PC-3 (cell line): Measurements from ENCODE around the gene NCAPG. TPM values are rescaled to one million over a fixed set of nuclear protein-coding genes. Genes with fewer than 3 reads are reported as not detected.

ENCODE experiments used
- ATAC-seq: fragments of 200-7000 bp; cut with Tn5 transposase; 2 replicates; pipeline ENCODE4 v1.9.1; 2020; ENCODE audit warnings: mild to moderate bottlenecking, moderate library complexity
- BruUV-seq: library from RNA; stranded (reverse); fragments of 400-500 nt; replicated peaks from 2 replicates; lab custom pipeline; 2021; lab: Mats Ljungman, UMichigan
- CTCF ChIA-PET: fragments of 300-600 bp; sonication (Branson Sonifier 250); formaldehyde crosslinking; loops from one replicate; lab custom pipeline; 2022; ENCODE audit warnings: antibody characterized with exemption; lab: Charles Lee
- POLR2A ChIA-PET: fragments of 300-600 bp; sonication (Branson Sonifier 250); formaldehyde crosslinking; loops from one replicate; lab custom pipeline; 2022; ENCODE audit warnings: antibody characterized with exemption; ENCODE audit not compliant: unreplicated experiment; lab: Charles Lee
- DNase-seq: peaks from one replicate; pipeline ENCODE4 v3.0.0-alpha.2; 2015
- H2AFZ ChIP-seq: fragments of 300-600 bp; sonication (generic); 2 replicates; pipeline ENCODE4 v1.6.0; 2016; ENCODE audit warnings: antibody characterized with exemption, low read length
- H3F3A ChIP-seq: fragments of 300-600 bp; sonication (generic); one replicate; pipeline ENCODE4 v1.6.0; 2017; ENCODE audit warnings: antibody characterized with exemption, low read length, control low read depth, mild to moderate bottlenecking; ENCODE audit not compliant: unreplicated experiment
- H3K27ac ChIP-seq: fragments of 300-600 bp; sonication (generic); 2 replicates; pipeline ENCODE4 v1.5.1; 2016; ENCODE audit warnings: mild to moderate bottlenecking, low read length
- H3K27me3 ChIP-seq: fragments of 300-600 bp; sonication (generic); 2 replicates; pipeline ENCODE4 v1.6.1; 2016; ENCODE audit warnings: low read length, mixed read lengths
- H3K36me3 ChIP-seq: fragments of 300-600 bp; sonication (generic); 2 replicates; pipeline ENCODE4 v1.6.1; 2016; ENCODE audit warnings: low read depth, mixed run types, low read length, mixed read lengths
- H3K4me1 ChIP-seq: fragments of 300-600 bp; sonication (generic); 2 replicates; pipeline ENCODE4 v1.5.1; 2016; ENCODE audit warnings: low read length; ENCODE audit not compliant: insufficient read depth
- H3K4me2 ChIP-seq: fragments of 300-600 bp; sonication (generic); 2 replicates; pipeline ENCODE4 v1.6.0; 2016; ENCODE audit warnings: low read length
- H3K4me3 ChIP-seq: fragments of 300-600 bp; sonication (generic); 2 replicates; pipeline ENCODE4 v1.5.1; 2016; ENCODE audit warnings: mild to moderate bottlenecking, low read length, mixed read lengths
- H3K79me2 ChIP-seq: fragments of 300-600 bp; sonication (generic); 2 replicates; pipeline ENCODE4 v1.6.1; 2017; ENCODE audit warnings: low read length, mixed read lengths
- H3K9ac ChIP-seq: fragments of 300-600 bp; sonication (generic); 2 replicates; pipeline ENCODE4 v1.6.0; 2016; ENCODE audit warnings: mild to moderate bottlenecking, low read length
- H3K9me2 ChIP-seq: fragments of 300-600 bp; sonication (generic); replicated peaks from 2 replicates; pipeline ENCODE4 v1.6.1; 2016; ENCODE audit warnings: mixed run types, low read length, mixed read lengths
- H3K9me3 ChIP-seq: fragments of 300-600 bp; sonication (generic); 2 replicates; pipeline ENCODE4 v1.6.1; 2016; ENCODE audit warnings: low read length, mixed read lengths
- H4K20me1 ChIP-seq: fragments of 300-600 bp; sonication (generic); 2 replicates; pipeline ENCODE4 v1.6.1; 2016; ENCODE audit warnings: low read length, mixed read lengths
- CTCF ChIP-seq: fragments of 300-600 bp; sonication (generic); conservative IDR thresholded peaks from 2 replicates; pipeline ENCODE4 v1.5.1; 2017; ENCODE audit warnings: antibody characterized with exemption, low read depth, mild to moderate bottlenecking, low read length
- EZH2 ChIP-seq: fragments of 300-600 bp; sonication (generic); IDR thresholded peaks from one replicate; pipeline ENCODE4 v1.6.1; 2017; ENCODE audit warnings: antibody characterized with exemption, mild to moderate bottlenecking, low read length; ENCODE audit not compliant: unreplicated experiment
- EZH2phosphoT487 ChIP-seq: fragments of 300-600 bp; sonication (generic); IDR thresholded peaks from 2 replicates; pipeline ENCODE4 v1.6.1; 2018; ENCODE audit warnings: mild to moderate bottlenecking, antibody characterized with exemption, low read length, borderline replicate concordance
- intact Hi-C: fragments of 100-400 bp; cut with micrococcal nuclease; formaldehyde crosslinking; loops from 2 replicates; pipeline ENCODE4 v1.9.0; 2023
- total RNA-seq: library from RNA; depleted of rRNA; stranded (reverse); fragments of >200 nt; gene quantifications from 2 replicates; pipeline ENCODE4 v1.2.3, GENCODE V29; 2014

Gene NCAPG
- total RNA-seq, 1 experiment from 2014 or later = 27.6 TPM

- H3K9me3 ChIP-seq = no peaks in the 10 kb centered on the region
- ChIA-PET CTCF (no interaction called here), POLR2A (no interaction called here)
Observed at GRCh38 chr4:17807446-17807845, 3.3 kb upstream of the NCAPG start.

GRCh38 chr4:17809667-17810066 is 1.1 kb upstream of the NCAPG start:
- POLR2A ChIA-PET = interaction anchor here (0.5 kb wide), 1 partner anchor 15 kb away, joined by 4 read pairs; no protein-coding TSS in a partner anchor
- Histone ChIP-seq H3K36me3 (peaks cover 16% of the 10 kb centered on the region), H3K4me2 (peak overlapping the region; percentile 89), H4K20me1 (peaks cover 27% of the 10 kb centered on the region; the same call in 1 of the 2 replicates), H3K4me1 (peaks cover 23% of the 10 kb centered on the region), H3K79me2 (peaks cover 98% of the 10 kb centered on the region), H3K9me2 (no peaks in the 10 kb centered on the region), H3K4me3 (peak overlapping the region; percentile 99), H3K9ac (peak overlapping the region; percentile 99), H2AFZ (no peak overlapping the region), H3K9me3 (no peaks in the 10 kb centered on the region), H3F3A (no peaks in the 10 kb centered on the region), H3K27me3 (no peaks in the 10 kb centered on the region), H3K27ac (no peak overlapping the region)
- CTCF ChIA-PET = interaction anchor here (0.7 kb wide), 1 partner anchor 141 kb away, joined by 4 read pairs; no protein-coding TSS in a partner anchor
- no TSS peak for BruUV-seq
- no peak for TF ChIP-seq EZH2
- TF ChIP-seq CTCF = no peak
- no peak for TF ChIP-seq EZH2phosphoT487
- no peak for DNase-seq
- ATAC-seq = no peak
- intact Hi-C loops = loop anchor here (2.0 to 10.0 kb wide), 4 partner anchors 185 to 261 kb away; partner anchors contain the start of gene MED28

More at GRCh38 chr4:17807446-17807845, 3.3 kb upstream of the NCAPG start:
- H3K79me2 ChIP-seq = peaks cover 89% of the 10 kb centered on the region
- H3F3A ChIP-seq = no peaks in the 10 kb centered on the region
- TF ChIP-seq EZH2phosphoT487 (no peak), EZH2 (no peak), CTCF (no peak)
- H2AFZ ChIP-seq = no peak overlapping the region
- DNase-seq (no peak), ATAC-seq (no peak)
- no peaks in the 10 kb centered on the region for H3K27me3 ChIP-seq
- no peaks in the 10 kb centered on the region for H3K9me2 ChIP-seq
- peaks cover 32% of the 10 kb centered on the region for H3K36me3 ChIP-seq
- H4K20me1 ChIP-seq = peaks cover 27% of the 10 kb centered on the region; the same call in 1 of the 2 replicates
- no peak overlapping the region for H3K9ac ChIP-seq
- intact Hi-C loops = loop anchor here (5.0 kb wide), 1 partner anchor 195 kb away; the partner anchor contains the start of gene MED28
- no peak overlapping the region for H3K27ac ChIP-seq
- peak overlapping the region; percentile 89 for H3K4me2 ChIP-seq
- no TSS peak for BruUV-seq
- H3K4me3 ChIP-seq = peak overlapping the region; percentile 99
- peaks cover 16% of the 10 kb centered on the region for H3K4me1 ChIP-seq

GRCh38 chr4:17811078-17811603 is 362 bp downstream of the NCAPG start:
- H3K4me3 ChIP-seq = peak overlapping the region; percentile 99
- H3K9me2 ChIP-seq = no peaks in the 10 kb centered on the region
- ChIA-PET POLR2A (no interaction called here), CTCF (interaction anchor here (0.6 kb wide), 1 partner anchor 82 kb away, joined by 6 read pairs; no protein-coding TSS in a partner anchor)
- peak overlapping the region; percentile 99 for H3K9ac ChIP-seq
- no peaks in the 10 kb centered on the region for H3K27me3 ChIP-seq
- no peaks in the 10 kb centered on the region for H3K9me3 ChIP-seq
- peak overlapping the region; percentile 32; the same call in 1 of the 2 replicates for H3K27ac ChIP-seq
- H3F3A ChIP-seq = no peaks in the 10 kb centered on the region
- H3K4me1 ChIP-seq = peaks cover 23% of the 10 kb centered on the region
- peaks cover 16% of the 10 kb centered on the region for H3K36me3 ChIP-seq
- peak; percentile 31 for ATAC-seq
- intact Hi-C loops = loop anchor here (10.0 kb wide), 1 partner anchor 184 kb away; no protein-coding TSS in a partner anchor
- BruUV-seq = no TSS peak
- H4K20me1 ChIP-seq = peaks cover 27% of the 10 kb centered on the region; the same call in 1 of the 2 replicates
- TF ChIP-seq EZH2phosphoT487 = no peak
- TF ChIP-seq EZH2 = no peak
- TF ChIP-seq CTCF = no peak
- H2AFZ ChIP-seq = peak overlapping the region; percentile 83
- H3K79me2 ChIP-seq = peaks cover 99% of the 10 kb centered on the region
- no peak for DNase-seq
- peak overlapping the region; percentile 87 for H3K4me2 ChIP-seq
